GM18951 (cell line): Measurements from ENCODE around the gene CRY2.

Source experiments
- POLR2A ChIP-seq: IDR thresholded peaks from 4 replicates; pipeline ENCODE4 v1.6.1; 2011; ENCODE audit warnings: mild to moderate bottlenecking; ENCODE audit not compliant: insufficient read length, insufficient read depth; ENCODE audit errors: extremely low read depth
- in situ Hi-C: fragments of 300-500 bp; cut with MboI; formaldehyde crosslinking; loops from one replicate; pipeline ENCODE4 v1.12.0; 2022; ENCODE audit warnings: low sequenced_read_pairs, mixed read lengths, inconsistent platforms; ENCODE audit not compliant: unreplicated experiment

Gene CRY2

DNA sequence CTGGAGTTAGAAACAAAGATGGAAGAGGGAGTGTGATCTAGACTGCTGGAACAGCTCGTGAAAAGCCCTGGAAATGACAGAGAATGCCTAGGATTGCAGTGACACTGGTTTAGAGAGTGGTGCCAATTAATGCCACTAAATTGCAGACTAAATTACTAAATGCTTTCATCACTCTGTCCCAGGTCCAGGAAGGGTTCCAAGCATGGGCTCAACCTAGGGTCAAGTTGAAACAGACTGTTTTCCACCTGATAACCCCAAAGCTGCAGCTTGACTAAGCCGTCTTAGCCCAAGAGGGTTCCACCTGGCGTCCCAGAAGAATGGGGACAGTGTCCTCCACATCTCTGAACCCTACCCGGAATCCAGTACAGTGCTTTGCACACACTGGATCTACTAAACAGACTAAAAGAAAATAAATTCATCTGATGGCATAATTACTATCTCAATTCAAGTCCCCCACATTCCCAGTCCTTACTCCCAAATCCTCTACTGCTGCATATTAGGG lies 1.1 kb upstream of the CRY2 start:
- in situ Hi-C loops, result no loop called here

DNA sequence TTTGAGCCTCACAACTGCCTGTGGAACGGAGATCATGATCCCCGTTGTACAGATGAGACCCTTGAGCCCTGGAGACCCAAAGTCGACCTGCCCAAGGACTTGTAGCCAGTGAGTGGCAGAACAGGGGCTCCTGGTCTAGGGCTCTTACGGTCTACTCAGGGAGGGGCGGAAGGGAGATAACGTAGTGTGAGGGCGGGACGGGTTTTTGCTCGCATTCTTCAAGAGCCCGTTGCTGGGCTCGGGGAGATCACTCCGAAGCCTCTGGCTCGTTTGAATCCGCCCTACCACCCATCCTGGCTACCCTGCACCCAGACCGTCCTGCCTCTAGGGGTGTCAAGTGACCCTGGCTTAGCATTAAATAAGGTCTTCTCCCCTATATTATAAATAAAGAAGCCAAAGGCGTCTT lies 639 bp downstream of the CRY2 start:
- in situ Hi-C loops, result no loop called here
- TF ChIP-seq POLR2A, result no peak

More for the DNA sequence above, 1.1 kb upstream of the CRY2 start:
- no peak for TF ChIP-seq POLR2A

- in situ Hi-C loops, result no loop called here
- TF ChIP-seq POLR2A, result no peak
Measured at GRCh38 chr11:45848654-45849081, 1.4 kb downstream of the CRY2 start.

DNA sequence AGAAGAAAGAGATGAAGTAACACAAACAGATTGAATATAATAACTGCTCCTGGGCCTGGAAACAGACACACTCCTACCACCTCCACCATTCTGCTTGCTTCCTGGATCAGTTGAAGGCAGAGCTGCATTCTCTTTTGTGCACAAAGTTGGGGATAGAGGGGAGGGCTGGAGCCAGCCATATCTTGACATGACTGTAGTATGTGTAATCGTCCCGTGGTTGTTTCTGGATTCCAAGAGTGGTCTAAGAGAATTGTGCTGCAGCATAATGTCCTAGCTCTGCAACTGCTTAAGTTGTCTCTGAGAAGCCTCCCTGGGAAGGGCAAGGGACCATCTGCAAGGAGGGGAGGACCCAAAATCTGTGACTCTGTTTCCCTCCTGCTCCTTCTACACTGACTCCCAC lies 3.2 kb downstream of the CRY2 start:
- TF ChIP-seq POLR2A, result no peak
- in situ Hi-C loops, result no loop called here

- TF ChIP-seq POLR2A, result no peak
- in situ Hi-C loops, result no loop called here
Measured at GRCh38 chr11:45851228-45851627, 4.0 kb downstream of the CRY2 start.

DNA sequence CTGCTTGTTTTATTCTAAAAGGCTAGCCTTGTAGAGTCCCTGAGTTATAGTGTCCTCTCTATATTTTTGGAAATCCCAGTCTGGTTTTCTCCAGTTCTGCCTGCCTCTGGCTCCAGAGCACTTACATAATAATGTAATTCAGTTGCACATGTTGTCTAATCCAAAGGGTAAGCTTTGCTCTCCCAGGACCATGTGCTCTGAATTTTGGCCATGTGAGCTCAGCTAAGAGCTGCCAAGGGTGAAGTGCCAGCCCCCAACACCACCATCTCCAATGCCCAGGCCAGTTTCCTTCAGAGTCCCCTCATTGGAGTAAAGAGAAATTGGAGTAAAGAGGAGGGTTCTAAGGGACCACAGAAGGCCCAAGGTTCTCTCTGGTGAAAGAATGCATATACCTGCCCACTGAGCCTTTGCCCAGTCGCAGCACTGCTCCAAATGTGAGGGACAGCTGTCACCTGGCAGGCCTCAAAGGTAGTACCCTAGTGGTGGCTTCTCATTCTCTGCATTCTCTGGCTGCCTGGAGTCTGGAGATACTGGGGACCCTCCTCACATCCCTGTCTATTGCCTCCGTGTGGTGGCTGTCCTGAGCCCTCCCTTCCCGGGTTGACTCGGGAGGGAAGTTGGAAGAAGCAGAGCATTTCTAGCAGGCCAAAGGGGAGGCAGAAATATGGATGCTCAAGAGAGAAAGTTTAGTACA lies 4.9 kb downstream of the CRY2 start:
- in situ Hi-C loops, result no loop called here
- no peak for TF ChIP-seq POLR2A

DNA sequence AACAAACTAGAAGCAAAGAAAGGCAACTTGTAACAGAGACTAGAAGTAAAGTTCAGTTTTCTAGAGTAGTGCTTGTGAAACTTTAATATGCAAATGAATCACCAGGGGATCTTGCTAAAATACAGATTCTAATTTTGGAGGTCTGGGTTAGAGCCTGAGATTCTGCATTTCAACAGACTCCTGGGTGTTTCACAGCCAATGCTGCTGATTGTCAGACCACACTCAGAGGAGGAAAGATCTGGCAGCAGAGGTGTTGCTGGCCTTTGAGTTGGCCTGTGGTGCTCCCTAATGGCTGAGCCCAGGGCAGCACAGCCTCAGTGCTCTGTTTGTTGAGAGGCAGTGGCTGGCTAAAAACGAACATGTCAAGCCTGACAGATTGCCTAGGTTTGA lies 5.4 kb downstream of the CRY2 start:
- no peak for TF ChIP-seq POLR2A
- in situ Hi-C loops, result no loop called here

- in situ Hi-C loops, result no loop called here
- no peak for TF ChIP-seq POLR2A
Measured at GRCh38 chr11:45853332-45854219, 6.3 kb downstream of the CRY2 start.

DNA sequence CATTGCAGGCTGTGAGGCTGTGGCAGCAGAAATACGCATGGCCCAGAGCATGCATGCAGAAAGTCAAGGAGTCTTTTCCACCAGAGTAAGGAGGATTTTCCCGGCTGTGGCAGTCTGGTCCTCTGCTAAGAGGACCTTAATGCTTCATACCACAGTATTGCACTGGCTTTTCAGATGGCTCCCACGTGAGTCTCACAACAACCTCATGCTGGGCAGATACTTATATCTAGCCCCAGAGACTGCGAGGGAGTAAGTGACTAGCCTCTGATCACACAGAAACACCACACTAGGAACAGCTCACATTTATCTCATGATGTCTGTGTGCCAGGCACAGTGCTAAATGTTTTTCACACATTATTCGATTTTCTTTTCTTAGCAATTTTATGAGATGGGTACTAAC lies 8.0 kb downstream of the CRY2 start:
- no peak for TF ChIP-seq POLR2A
- in situ Hi-C loops, result no loop called here

DNA sequence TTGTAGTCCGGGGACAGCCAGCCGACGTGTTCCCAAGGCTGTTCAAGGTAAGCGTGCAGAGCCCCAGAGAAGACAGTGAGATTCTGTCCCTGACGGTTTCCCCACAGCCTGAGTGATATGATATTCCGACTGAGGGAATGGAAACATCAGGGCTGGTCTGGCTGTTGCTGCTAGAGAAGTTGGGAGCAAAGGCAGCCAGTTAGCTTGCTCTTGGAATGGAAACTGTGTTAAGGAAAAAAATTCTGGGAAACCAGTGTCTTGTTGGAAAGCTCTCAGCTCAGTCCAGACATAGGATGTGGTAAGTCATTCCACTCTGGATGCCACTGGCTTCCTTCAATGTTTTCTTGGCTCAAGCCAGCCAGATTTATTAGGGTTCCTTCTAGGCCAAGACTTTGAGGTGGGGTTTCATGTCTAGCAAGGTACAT lies 8.8 kb downstream of the CRY2 start:
- in situ Hi-C loops, result no loop called here

DNA sequence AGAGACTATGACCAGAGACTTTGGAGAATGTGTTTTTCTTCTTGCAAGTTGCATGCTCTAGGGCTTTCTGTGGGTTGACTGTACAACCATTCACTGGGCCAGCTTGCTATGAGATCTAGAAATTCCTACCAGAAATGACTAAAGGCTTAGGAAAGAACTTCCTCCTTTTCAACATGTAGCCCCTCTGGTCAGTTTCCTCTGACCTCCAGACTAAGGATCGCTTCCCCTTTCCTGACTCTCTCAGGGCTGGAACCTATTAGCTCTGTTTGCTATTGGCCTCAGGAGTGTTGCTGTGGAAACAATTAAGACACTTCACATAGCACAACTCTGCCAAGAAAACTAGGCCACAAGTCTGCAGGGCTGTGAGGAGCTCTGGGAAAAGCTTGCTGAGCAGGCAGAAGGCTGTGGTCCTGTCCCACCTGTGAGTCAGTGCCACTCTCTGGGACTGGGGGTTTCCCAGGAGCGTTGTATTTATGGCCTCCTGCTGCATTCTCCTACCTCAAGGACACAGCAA lies 10.7 kb downstream of the CRY2 start:
- in situ Hi-C loops, result no loop called here
- no peak for TF ChIP-seq POLR2A

More for the DNA sequence above, 8.8 kb downstream of the CRY2 start:
- TF ChIP-seq POLR2A, result no peak

DNA sequence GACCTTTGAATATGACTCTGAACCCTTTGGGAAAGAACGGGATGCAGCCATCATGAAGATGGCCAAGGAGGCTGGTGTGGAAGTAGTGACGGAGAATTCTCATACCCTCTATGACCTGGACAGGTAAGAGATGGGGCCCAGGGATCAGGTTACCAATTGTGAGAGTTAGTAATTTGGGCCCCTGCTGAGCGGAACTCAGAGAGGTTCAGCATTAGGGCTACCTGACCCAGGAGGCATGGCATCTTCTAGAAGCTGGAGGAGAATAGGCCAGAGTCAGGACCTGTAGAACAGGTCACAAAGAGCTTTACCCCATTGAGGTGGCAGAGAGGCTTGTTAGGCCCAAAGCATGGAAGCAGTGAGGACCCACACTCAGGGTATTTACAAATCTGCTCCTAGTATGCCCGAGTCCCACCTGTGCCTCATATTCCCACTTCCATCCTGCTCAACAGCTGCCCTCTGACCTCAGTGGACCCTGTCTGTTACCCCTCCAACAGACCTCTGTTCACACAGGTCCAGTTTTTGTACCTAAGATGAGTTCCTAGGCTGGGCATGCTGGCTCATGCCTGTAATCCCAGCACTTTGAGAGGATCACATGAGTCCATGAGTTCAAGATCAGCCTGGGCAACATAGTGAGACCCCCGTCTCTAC lies 11.6 kb downstream of the CRY2 start:
- in situ Hi-C loops, result no loop called here
- TF ChIP-seq POLR2A, result no peak

DNA sequence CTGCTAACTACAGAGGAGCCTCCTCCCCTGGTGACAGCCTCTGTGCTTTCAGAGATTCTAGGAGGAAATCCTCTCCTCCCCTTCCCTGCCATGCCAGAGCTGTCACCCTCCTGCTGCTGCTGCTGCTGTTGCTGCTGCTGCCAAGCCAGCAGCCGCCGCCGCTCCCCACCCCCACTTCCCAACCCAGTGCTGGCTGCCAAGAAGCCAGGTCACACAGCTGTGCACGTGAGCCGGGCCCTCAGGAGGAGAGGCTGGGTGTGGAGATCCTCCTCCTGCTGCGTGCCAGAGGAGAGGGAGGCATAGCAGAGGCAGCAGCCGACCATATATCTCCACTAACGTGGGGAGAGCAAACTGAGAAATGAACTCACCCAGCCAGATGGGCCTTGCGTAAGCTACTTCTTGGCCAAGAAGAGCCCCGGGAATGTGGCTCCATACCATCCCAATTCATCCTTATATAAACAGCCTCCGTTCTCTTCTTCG lies 12.4 kb downstream of the CRY2 start:
- TF ChIP-seq POLR2A, result no peak
- in situ Hi-C loops, result no loop called here
